Measurements from ENCODE around the gene NPVF.

DNA sequence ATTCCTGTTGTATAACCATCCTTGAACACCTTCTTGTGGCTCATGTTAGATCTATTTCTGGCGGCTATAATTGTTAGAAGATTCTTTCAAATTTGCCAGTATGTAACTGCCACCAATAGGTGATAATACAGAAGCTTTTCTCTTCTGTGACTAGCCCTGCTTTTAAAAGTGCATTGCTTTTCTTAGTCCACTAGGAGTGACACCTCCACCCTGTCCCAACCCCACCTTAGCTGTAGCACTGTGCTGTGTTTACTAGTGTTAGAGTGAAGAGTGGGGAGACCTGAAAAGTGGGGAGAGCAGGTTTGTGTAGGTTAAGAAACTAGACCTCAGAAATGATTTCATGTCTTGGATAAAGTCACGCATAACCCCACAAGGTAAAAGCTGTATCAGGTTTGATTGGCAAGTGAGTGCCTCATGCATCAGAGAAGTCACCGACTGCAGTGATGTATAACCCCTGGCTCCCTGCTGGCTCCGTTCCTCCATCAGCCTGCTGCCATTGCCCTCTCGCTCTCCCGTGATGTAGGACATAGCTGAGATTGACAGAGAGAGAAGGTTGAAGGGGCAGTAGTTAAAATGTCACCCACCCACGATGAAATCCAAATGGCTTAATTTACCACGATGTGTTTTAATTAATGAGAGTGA lies 12.5 kb downstream of the NPVF start:
- TF ChIP-seq CEBPB (IDR thresholded peaks at IDR 0.05) (no peak), TAF1 (IDR thresholded peaks at IDR 0.05; ENCODE audit: low read depth) (no peak), ZBTB7A (IDR thresholded peaks at IDR 0.05; ENCODE audit: low read depth) (no peak)
- TF ChIP-seq, protein P1, sequence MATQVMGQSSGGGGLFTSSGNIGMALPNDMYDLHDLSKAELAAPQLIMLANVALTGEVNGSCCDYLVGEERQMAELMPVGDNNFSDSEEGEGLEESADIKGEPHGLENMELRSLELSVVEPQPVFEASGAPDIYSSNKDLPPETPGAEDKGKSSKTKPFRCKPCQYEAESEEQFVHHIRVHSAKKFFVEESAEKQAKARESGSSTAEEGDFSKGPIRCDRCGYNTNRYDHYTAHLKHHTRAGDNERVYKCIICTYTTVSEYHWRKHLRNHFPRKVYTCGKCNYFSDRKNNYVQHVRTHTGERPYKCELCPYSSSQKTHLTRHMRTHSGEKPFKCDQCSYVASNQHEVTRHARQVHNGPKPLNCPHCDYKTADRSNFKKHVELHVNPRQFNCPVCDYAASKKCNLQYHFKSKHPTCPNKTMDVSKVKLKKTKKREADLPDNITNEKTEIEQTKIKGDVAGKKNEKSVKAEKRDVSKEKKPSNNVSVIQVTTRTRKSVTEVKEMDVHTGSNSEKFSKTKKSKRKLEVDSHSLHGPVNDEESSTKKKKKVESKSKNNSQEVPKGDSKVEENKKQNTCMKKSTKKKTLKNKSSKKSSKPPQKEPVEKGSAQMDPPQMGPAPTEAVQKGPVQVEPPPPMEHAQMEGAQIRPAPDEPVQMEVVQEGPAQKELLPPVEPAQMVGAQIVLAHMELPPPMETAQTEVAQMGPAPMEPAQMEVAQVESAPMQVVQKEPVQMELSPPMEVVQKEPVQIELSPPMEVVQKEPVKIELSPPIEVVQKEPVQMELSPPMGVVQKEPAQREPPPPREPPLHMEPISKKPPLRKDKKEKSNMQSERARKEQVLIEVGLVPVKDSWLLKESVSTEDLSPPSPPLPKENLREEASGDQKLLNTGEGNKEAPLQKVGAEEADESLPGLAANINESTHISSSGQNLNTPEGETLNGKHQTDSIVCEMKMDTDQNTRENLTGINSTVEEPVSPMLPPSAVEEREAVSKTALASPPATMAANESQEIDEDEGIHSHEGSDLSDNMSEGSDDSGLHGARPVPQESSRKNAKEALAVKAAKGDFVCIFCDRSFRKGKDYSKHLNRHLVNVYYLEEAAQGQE (IDR thresholded peaks at IDR 0.05; ENCODE audit: low read depth) = no peak
- TF ChIP-seq, protein P2, sequence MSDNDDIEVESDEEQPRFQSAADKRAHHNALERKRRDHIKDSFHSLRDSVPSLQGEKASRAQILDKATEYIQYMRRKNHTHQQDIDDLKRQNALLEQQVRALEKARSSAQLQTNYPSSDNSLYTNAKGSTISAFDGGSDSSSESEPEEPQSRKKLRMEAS (IDR thresholded peaks at IDR 0.05) = no peak
